GM15510 (cell line): ENCODE data around the gene NFIA.

ENCODE experiments used
- POLR2A ChIP-seq: IDR thresholded peaks from 3 replicates; pipeline ENCODE4 v1.6.1; 2011; ENCODE audit warnings: borderline replicate concordance; ENCODE audit not compliant: insufficient read length; ENCODE audit errors: extremely low read depth

Gene NFIA

GRCh38 chr1:61142726-61143500, 60.6 kb downstream of the NFIA start:
- TF ChIP-seq POLR2A = no peak

- TF ChIP-seq POLR2A = no peak
Measured at GRCh38 chr1:61143821-61144424, 61.6 kb downstream of the NFIA start.

GRCh38 chr1:61149010-61149860, 66.9 kb downstream of the NFIA start:
- TF ChIP-seq POLR2A = no peak

- TF ChIP-seq POLR2A = no peak
Measured at GRCh38 chr1:61151565-61151964, 69.2 kb downstream of the NFIA start.

- TF ChIP-seq POLR2A = no peak
Measured at GRCh38 chr1:61152066-61152465, 69.7 kb downstream of the NFIA start.

GRCh38 chr1:61152469-61153105, 70.2 kb downstream of the NFIA start:
- TF ChIP-seq POLR2A = no peak

GRCh38 chr1:61156576-61157467, 74.5 kb downstream of the NFIA start:
- TF ChIP-seq POLR2A = no peak

GRCh38 chr1:61157468-61157987, 75.2 kb downstream of the NFIA start:
- no peak for TF ChIP-seq POLR2A

- no peak for TF ChIP-seq POLR2A
Measured at GRCh38 chr1:61158591-61158990, 76.2 kb downstream of the NFIA start.

GRCh38 chr1:61160526-61160925, 78.2 kb downstream of the NFIA start:
- TF ChIP-seq POLR2A = no peak

GRCh38 chr1:61162520-61163258, 80.3 kb downstream of the NFIA start:
- no peak for TF ChIP-seq POLR2A

- no peak for TF ChIP-seq POLR2A
Measured at GRCh38 chr1:61163355-61163754, 81.0 kb downstream of the NFIA start.

- no peak for TF ChIP-seq POLR2A
Measured at GRCh38 chr1:61165402-61165801, 83.0 kb downstream of the NFIA start.
